ENCODE measurements around the gene FCHSD1. TPM values are rescaled to one million over a fixed set of nuclear protein-coding genes. Genes with fewer than 3 reads are reported as not detected.

FCHSD1 gene
- total and polyA plus RNA-seq, 2 donors (not counting 3 experiments of a cell fraction or from before 2014, with no cell fraction given): 35.1 to 37.0 TPM

DNA sequence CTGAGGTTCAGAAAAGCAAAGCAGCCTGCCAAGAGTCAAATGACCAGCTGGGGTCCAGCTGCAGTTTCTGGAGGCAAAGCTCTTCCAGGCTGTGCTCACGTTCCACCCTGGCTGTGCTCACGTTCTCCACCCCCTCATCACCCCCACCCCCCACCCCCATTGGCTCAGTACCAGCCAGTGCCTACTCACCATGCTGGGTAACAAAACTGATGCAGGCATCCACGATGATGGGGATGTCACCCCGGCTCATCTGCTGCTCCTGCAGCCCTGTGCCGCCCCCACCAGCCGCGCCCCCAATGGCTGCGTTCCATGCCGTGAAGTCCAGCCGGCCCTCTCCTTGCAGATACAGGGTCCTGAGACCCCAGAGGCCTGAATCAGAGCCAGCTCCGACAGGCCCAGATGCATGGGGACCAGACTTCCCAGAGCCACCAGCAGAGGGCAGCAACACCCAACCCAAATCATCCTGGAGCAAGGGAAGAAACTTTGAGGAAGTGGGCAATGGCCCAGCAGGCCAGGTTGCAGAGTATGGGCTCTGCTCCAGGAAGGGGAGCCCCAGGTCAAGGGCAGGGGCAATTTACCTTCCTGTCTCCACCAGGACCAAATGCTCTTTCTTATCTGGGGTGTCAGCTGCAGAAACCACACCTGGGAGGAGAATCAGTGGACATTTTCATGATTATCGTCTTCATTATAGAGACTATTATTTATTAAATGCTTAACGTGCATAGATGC, 13.7 kb upstream of the FCHSD1 start:
- TF ChIP-seq POLR2AphosphoS5 (IDR thresholded peaks at IDR 0.05; ENCODE audit: insufficient read depth, low read depth, low read length) (no peak), FOS (IDR thresholded peaks at IDR 0.05; ENCODE audit: borderline replicate concordance, insufficient read depth, low read length) (no peak), GATA2 (IDR thresholded peaks at IDR 0.05; ENCODE audit: insufficient read depth, insufficient read length, low read depth, low read length) (no peak)
- TF ChIP-seq, protein P1, sequence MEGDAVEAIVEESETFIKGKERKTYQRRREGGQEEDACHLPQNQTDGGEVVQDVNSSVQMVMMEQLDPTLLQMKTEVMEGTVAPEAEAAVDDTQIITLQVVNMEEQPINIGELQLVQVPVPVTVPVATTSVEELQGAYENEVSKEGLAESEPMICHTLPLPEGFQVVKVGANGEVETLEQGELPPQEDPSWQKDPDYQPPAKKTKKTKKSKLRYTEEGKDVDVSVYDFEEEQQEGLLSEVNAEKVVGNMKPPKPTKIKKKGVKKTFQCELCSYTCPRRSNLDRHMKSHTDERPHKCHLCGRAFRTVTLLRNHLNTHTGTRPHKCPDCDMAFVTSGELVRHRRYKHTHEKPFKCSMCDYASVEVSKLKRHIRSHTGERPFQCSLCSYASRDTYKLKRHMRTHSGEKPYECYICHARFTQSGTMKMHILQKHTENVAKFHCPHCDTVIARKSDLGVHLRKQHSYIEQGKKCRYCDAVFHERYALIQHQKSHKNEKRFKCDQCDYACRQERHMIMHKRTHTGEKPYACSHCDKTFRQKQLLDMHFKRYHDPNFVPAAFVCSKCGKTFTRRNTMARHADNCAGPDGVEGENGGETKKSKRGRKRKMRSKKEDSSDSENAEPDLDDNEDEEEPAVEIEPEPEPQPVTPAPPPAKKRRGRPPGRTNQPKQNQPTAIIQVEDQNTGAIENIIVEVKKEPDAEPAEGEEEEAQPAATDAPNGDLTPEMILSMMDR (IDR thresholded peaks at IDR 0.05; ENCODE audit: extremely low read depth in 1 of 2, insufficient read depth in 1 of 2, low read depth in 1 of 2, low read length in 2 of 2): peak; percentile 85 to 90
- TF ChIP-seq, protein P2, sequence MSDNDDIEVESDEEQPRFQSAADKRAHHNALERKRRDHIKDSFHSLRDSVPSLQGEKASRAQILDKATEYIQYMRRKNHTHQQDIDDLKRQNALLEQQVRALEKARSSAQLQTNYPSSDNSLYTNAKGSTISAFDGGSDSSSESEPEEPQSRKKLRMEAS (IDR thresholded peaks at IDR 0.05; ENCODE audit: insufficient read depth, insufficient read length): no peak
- Histone ChIP-seq H3K9me3 (replicated peaks; ENCODE audit: control insufficient read depth, insufficient read depth, low read length) (no peaks in the 10 kb centered on the region), H3K4me1 (ENCODE audit: control insufficient read depth, extremely low read depth, insufficient read depth, low read length) (peaks cover 4% of the 10 kb centered on the region), H3K4me2 (ENCODE audit: insufficient read depth, low read length) (no peak overlapping the region), H2AFZ (ENCODE audit: low read depth, low read length) (no peak overlapping the region), H4K20me1 (replicated peaks; ENCODE audit: control insufficient read depth, extremely low read depth, insufficient read depth, low read length) (no peaks in the 10 kb centered on the region), H3K79me2 (ENCODE audit: control insufficient read depth, insufficient read depth, low read length) (peaks cover 4% of the 10 kb centered on the region), H3K9ac (replicated peaks; ENCODE audit: extremely low read depth, insufficient read depth, low read length) (no peak overlapping the region), H3K27me3 (ENCODE audit: control insufficient read depth in 2 of 2, insufficient read depth in 2 of 2, low read length in 2 of 2) (no peaks in the 10 kb centered on the region), H3K9me1 (replicated peaks; ENCODE audit: control insufficient read depth, extremely low read depth, insufficient read depth, low read length) (no peaks in the 10 kb centered on the region), H3K27ac (ENCODE audit: insufficient read depth, low read depth, low read length) (no peak overlapping the region), H3K36me3 (ENCODE audit: control insufficient read depth in 2 of 2, extremely low read depth in 1 of 2, insufficient read depth in 2 of 2, low read length in 2 of 2) (peaks cover 21 to 41% of the 10 kb centered on the region in 2 experiments), H3K4me3 (replicated peaks in 1 of 3; ENCODE audit: insufficient read depth in 1 of 3, low read depth in 1 of 3, low read length in 3 of 3) (no peak overlapping the region)
- no TSS peak for BruUV-seq (replicated peaks)
- DNase-seq (ENCODE audit: low read depth, low spot score) (peak; percentile 73), FAIRE-seq (peak; percentile 94)
- CTCF ChIA-PET: interaction anchor here (0.6 to 5.2 kb wide), 29 partner anchors 8 to 320 kb away, joined by 3 to 61 read pairs (median 4); partner anchors contain the start of genes ARAP3, HDAC3, PCDH1 and PCDH12
- POLR2A ChIA-PET: interaction anchor here (0.6 kb wide), 1 partner anchor 213 kb away, joined by 4 read pairs; no protein-coding TSS in a partner anchor
- dilution Hi-C loops (cut with MboI; ENCODE audit: extremely low pct_ligation_motif_present, low sequenced_read_pairs): no loop called here
- intact Hi-C loops (cut with micrococcal nuclease): loop anchor here (1.0 to 2.0 kb wide), 4 partner anchors 16 to 214 kb away; no protein-coding TSS in a partner anchor

Data from endothelial cell of umbilical vein (primary cell).